Measurements from ENCODE around the gene CBX4. TPM values are rescaled to one million over a fixed set of nuclear protein-coding genes. Genes with fewer than 3 reads are reported as not detected.

CBX4 gene
- total RNA-seq, 1 experiment from 2014 or later, result 6.2 TPM

DNA sequence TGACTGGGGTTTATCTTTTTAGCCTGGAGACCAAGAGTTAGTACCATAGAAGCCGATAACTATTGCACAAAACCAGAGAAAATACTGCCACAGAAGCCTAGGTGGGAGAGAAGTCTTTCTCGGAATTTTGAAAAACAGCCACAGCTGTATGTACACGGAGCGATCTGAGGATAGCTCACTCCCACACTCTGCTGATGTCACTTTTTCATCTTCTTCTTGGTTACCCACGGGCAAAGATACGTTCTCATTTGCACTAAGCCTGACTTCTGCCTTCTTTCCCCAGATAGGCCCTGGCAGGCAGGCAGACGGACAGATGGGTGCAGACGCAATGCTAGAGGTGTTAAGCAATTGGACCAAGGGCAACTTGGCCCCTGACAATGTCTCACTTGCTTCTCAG is 9.1 kb upstream of the CBX4 start:
- peaks cover 22% of the 10 kb centered on the region; the same call in 1 of the 2 replicates for H3K27me3 ChIP-seq (ENCODE audit: insufficient read depth, low read length)
- no peak overlapping the region for H3K4me3 Mint-ChIP-seq
- H3K23ac ChIP-seq (ENCODE audit: insufficient read length, low read depth, low read length), result no peak overlapping the region
- H3K27ac Mint-ChIP-seq, result no peak overlapping the region
- no peak overlapping the region for H3K14ac ChIP-seq (ENCODE audit: insufficient read depth, low read length)
- no peaks in the 10 kb centered on the region for H3K4me1 ChIP-seq (ENCODE audit: insufficient read depth, low read length)
- no CpG with 5 or more reads among the region's 8 CpGs for WGBS (ENCODE audit: extremely low coverage, insufficient read length, low lambda C conversion rate)
- TF ChIP-seq, protein P1, sequence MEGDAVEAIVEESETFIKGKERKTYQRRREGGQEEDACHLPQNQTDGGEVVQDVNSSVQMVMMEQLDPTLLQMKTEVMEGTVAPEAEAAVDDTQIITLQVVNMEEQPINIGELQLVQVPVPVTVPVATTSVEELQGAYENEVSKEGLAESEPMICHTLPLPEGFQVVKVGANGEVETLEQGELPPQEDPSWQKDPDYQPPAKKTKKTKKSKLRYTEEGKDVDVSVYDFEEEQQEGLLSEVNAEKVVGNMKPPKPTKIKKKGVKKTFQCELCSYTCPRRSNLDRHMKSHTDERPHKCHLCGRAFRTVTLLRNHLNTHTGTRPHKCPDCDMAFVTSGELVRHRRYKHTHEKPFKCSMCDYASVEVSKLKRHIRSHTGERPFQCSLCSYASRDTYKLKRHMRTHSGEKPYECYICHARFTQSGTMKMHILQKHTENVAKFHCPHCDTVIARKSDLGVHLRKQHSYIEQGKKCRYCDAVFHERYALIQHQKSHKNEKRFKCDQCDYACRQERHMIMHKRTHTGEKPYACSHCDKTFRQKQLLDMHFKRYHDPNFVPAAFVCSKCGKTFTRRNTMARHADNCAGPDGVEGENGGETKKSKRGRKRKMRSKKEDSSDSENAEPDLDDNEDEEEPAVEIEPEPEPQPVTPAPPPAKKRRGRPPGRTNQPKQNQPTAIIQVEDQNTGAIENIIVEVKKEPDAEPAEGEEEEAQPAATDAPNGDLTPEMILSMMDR (conservative IDR thresholded peaks at IDR 0.05), result no peak
- H3K79me2 ChIP-seq (ENCODE audit: insufficient read depth, low read length), result no peaks in the 10 kb centered on the region
- H2BK12ac ChIP-seq (ENCODE audit: insufficient read length, low read depth, low read length), result no peak overlapping the region
- no peak overlapping the region for H4K8ac ChIP-seq (replicated peaks; ENCODE audit: insufficient read length, low read depth, low read length)
- no peak overlapping the region for H4K91ac ChIP-seq (ENCODE audit: insufficient read length, low read depth, low read length)
- H3K79me1 ChIP-seq (ENCODE audit: insufficient read depth, low read depth, low read length, poor library complexity, severe bottlenecking), result no peaks in the 10 kb centered on the region
- no peak overlapping the region for H2BK120ac ChIP-seq (ENCODE audit: low read depth, low read length, poor library complexity, severe bottlenecking)
- H4K20me1 ChIP-seq (ENCODE audit: control insufficient read depth, insufficient read depth, insufficient read length), result no peaks in the 10 kb centered on the region
- DNase-seq, result no peak
- H3K4ac ChIP-seq (ENCODE audit: low read depth, low read length), result no peak overlapping the region
- H2AK5ac ChIP-seq (ENCODE audit: insufficient read length, low read length), result no peak overlapping the region
- peaks cover 90% of the 10 kb centered on the region for H3K27me3 Mint-ChIP-seq (ENCODE audit: low read depth)
- H3K9ac ChIP-seq (ENCODE audit: extremely low read depth, insufficient read length, low read length), result no peak overlapping the region
- H3K36me3 Mint-ChIP-seq (ENCODE audit: insufficient read depth in 1 of 3, low read depth in 3 of 3), result no peaks in the 10 kb centered on the region
- H3K4me1 Mint-ChIP-seq, result peaks cover 12 to 18% of the 10 kb centered on the region in 2 experiments
- no peak overlapping the region for H2BK20ac ChIP-seq (ENCODE audit: low read depth, low read length, poor library complexity, severe bottlenecking)
- H2AFZ ChIP-seq (ENCODE audit: low read length), result no peak overlapping the region
- H3K9me3 Mint-ChIP-seq, result no peaks in the 10 kb centered on the region
- H3K56ac ChIP-seq (ENCODE audit: insufficient read length, low read depth, low read length), result no peak overlapping the region
- H3K9me3 ChIP-seq (ENCODE audit: control insufficient read depth, low read depth, low read length), result no peaks in the 10 kb centered on the region
- no peak overlapping the region for H2BK15ac ChIP-seq (ENCODE audit: low read depth, low read length)
- no peak overlapping the region for H2BK5ac ChIP-seq (ENCODE audit: insufficient read length, low read length)
- H3T11ph ChIP-seq (ENCODE audit: low read length), result no peak overlapping the region
- peaks cover 13% of the 10 kb centered on the region for H3K23me2 ChIP-seq (ENCODE audit: insufficient read length, low read depth, low read length, poor library complexity, severe bottlenecking)
- H3K4me2 ChIP-seq (ENCODE audit: insufficient read depth, insufficient read length, low read length), result no peak overlapping the region
- no peak overlapping the region for H3K27ac ChIP-seq (ENCODE audit: insufficient read length, low read depth, low read length)
- H3K18ac ChIP-seq (ENCODE audit: insufficient read length, low read depth, low read length), result no peak overlapping the region
- no peak overlapping the region for H4K5ac ChIP-seq (ENCODE audit: insufficient read length, low read depth, low read length)

Data from H9 (cell line).